Body of pancreas (tissue), 4 donors: ENCODE results near the gene PRSS33. TPM values are rescaled to one million over a fixed set of nuclear protein-coding genes. Genes with fewer than 3 reads are reported as not detected.

Source experiments
- ATAC-seq: fragments of 150-250 bp; one replicate; pipeline ENCODE4 v1.9.1; 2016
- DNase-seq, 4 donors: peaks; one replicate each; pipeline ENCODE4 v3.0.0-alpha.2; 2019
- H3K27ac ChIP-seq, 4 donors: fragments of 200-600 bp; sonication (generic); 1 replicate in 3 of 4; 2 replicates in 1 of 4; pipeline versions ENCODE4 v1.5.1 to v1.6.1; 2016 to 2019; ENCODE audit warnings: mild to moderate bottlenecking in 1 of 4, mixed read lengths in 1 of 4, moderate library complexity in 1 of 4
- H3K27me3 ChIP-seq, 2 donors: fragments of 200-600 bp; sonication (generic); one replicate each; pipeline ENCODE4 v1.6.0; 2016; ENCODE audit warnings: mild to moderate bottlenecking in 1 of 2
- H3K36me3 ChIP-seq, 2 donors: fragments of 200-600 bp; sonication (generic); replicated peaks in 1 of 2; 2 replicates each; pipeline ENCODE4 v1.5.1; 2016; ENCODE audit warnings: low read depth in 2 of 2; ENCODE audit not compliant: insufficient read depth in 1 of 2
- H3K4me1 ChIP-seq: fragments of 200-600 bp; sonication (generic); one replicate; pipeline ENCODE4 v1.6.0; 2016
- H3K4me3 ChIP-seq, 2 donors: fragments of 200-600 bp; sonication (generic); 1 replicate in 1 of 2; 2 replicates in 1 of 2; pipeline ENCODE4 v1.5.1; 2016 to 2019
- H3K9me3 ChIP-seq, 3 donors: fragments of 200-600 bp; sonication (generic); 1 replicate in 2 of 3; 2 replicates in 1 of 3; pipeline ENCODE4 v1.5.1; 2016
- POLR2A ChIP-seq, 3 donors: fragments of 450-650 bp; IDR thresholded peaks; one replicate each; pipeline ENCODE4 v1.6.1; 2016; ENCODE audit warnings: antibody characterized with exemption in 3 of 3, mild to moderate bottlenecking in 2 of 3
- WGBS, 2 donors: methylation state at CpG; one replicate each; pipeline ENCODE4 v1.1.5; 2017; 5-methylcytosine and 5-hydroxymethylcytosine counted together
- intact Hi-C: fragments of 100-400 bp; cut with DNase I; formaldehyde crosslinking; loops from one replicate; pipeline ENCODE4 v1.15.1; 2023
- total RNA-seq, 2 donors: library from RNA; depleted of rRNA; stranded (reverse); fragments of >200 nt; gene quantifications; one replicate each; pipeline ENCODE4 v1.1.0, GENCODE V29; 2016
- TF ChIP-seq, protein P1 (sequence below), 7 experiments: fragments of 450-650 bp in 4 of 7; fragments of 200-600 bp in 3 of 7; sonication (generic) in 3 of 7; IDR thresholded peaks; one replicate each; pipeline ENCODE4 v1.5.1; 2016 to 2019; ENCODE audit warnings: antibody characterized with exemption in 7 of 7

The PRSS33 gene
- total RNA-seq, 2 donors from 2014 or later: not detected

DNA sequence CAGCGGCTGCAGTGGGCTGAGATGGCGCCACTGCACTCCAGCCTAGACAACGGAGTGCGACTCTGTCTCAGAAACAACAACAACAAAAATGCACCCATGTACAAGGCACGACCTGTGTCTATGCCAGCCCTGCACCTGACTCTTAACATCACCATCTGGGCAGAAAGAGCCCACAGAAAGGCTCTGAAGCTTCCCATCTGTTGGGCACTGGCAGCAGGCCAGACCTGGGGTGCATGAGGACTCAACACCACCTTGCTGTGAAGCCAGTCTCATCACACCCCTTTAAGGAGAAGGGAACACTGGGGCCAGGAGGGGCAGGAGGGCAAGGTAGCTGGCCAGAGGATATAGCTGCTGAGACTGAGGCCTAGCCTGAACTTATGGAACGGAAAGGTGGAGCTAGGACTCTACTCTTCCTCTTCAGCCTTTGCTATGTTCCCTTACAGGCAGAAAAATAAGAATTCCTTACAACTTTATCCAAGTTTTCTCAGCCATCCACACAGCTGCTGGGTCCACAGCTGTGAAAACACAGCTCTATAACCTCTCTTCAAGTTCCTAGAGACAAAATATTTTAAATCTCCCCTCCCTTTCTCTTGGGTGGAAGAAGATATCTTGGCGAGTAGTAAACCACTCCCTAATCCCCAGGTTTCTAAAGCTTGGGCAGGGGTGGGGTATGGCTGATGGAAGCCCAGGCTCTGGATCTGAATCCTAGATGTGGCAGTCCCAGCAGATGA is 13.0 kb downstream of the PRSS33 start:
- H3K4me1 ChIP-seq: peaks cover 27% of the 10 kb centered on the region
- WGBS, 2 donors: 72 to 78% methylated on average over 7 of the region's 7 CpGs
- intact Hi-C loops: no loop called here
- no peak for ATAC-seq
- peak in 1 of 4 donors; percentile 18 for DNase-seq
- H3K27ac ChIP-seq: no peak overlapping the region
- peaks cover 16 to 22% of the 10 kb centered on the region in 2 donors for H3K36me3 ChIP-seq
- H3K4me3 ChIP-seq: no peak overlapping the region
- TF ChIP-seq, protein P1, sequence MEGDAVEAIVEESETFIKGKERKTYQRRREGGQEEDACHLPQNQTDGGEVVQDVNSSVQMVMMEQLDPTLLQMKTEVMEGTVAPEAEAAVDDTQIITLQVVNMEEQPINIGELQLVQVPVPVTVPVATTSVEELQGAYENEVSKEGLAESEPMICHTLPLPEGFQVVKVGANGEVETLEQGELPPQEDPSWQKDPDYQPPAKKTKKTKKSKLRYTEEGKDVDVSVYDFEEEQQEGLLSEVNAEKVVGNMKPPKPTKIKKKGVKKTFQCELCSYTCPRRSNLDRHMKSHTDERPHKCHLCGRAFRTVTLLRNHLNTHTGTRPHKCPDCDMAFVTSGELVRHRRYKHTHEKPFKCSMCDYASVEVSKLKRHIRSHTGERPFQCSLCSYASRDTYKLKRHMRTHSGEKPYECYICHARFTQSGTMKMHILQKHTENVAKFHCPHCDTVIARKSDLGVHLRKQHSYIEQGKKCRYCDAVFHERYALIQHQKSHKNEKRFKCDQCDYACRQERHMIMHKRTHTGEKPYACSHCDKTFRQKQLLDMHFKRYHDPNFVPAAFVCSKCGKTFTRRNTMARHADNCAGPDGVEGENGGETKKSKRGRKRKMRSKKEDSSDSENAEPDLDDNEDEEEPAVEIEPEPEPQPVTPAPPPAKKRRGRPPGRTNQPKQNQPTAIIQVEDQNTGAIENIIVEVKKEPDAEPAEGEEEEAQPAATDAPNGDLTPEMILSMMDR (IDR thresholded peaks at IDR 0.05): no peak
- TF ChIP-seq POLR2A (IDR thresholded peaks at IDR 0.05): no peak
- H3K9me3 ChIP-seq: no peaks in the 10 kb centered on the region
- no peaks in the 10 kb centered on the region for H3K27me3 ChIP-seq

DNA sequence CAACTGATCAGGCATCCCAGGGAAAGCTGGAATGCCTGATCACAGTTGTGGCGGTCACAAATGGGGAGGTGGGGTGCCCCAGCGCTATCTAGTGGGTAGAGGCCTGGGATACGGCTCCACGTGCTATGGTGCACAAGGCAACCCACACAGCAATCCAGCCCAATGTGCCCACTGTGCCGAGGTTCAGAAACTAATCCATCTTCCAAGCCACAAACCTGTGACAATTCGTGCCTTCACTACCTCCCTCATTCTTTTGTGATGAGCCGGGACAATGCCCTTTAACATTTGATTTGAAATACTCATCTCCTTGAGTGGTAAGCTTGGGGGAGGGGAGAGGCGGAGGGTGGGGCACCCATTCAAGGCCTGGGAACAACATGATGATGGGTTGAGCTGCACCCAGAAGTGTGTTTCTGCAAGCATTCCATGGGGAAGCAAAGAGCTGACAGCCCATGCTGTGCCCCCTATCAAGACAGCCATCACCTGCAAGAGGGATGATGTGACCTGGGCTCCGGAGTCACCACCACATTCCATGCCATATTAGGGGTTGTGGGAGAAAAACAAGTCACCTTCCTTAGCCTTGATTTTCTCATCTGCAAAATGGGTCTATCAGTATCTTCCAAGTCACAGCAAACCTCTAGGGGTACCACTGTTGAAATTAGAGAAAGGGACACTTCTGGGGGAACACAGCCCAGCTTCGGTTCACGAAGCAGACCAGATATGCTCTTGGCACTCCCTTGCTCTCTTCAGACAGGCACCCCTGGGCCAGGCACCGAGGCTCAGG is 14.0 kb downstream of the PRSS33 start:
- 81 to 87% methylated on average over 11 to 12 of the region's 12 CpGs for WGBS, 2 donors
- Histone ChIP-seq H3K4me3 (no peak overlapping the region), H3K36me3 (peaks cover 25 to 30% of the 10 kb centered on the region in 2 donors), H3K9me3 (no peaks in the 10 kb centered on the region), H3K27ac (no peak overlapping the region), H3K27me3 (no peaks in the 10 kb centered on the region), H3K4me1 (peaks cover 19% of the 10 kb centered on the region)
- intact Hi-C loops: no loop called here
- TF ChIP-seq, protein P1 (IDR thresholded peaks at IDR 0.05): no peak
- no peak for TF ChIP-seq POLR2A (IDR thresholded peaks at IDR 0.05)
- no peak for ATAC-seq
- peak in 1 of 4 donors; percentile 4 for DNase-seq

DNA sequence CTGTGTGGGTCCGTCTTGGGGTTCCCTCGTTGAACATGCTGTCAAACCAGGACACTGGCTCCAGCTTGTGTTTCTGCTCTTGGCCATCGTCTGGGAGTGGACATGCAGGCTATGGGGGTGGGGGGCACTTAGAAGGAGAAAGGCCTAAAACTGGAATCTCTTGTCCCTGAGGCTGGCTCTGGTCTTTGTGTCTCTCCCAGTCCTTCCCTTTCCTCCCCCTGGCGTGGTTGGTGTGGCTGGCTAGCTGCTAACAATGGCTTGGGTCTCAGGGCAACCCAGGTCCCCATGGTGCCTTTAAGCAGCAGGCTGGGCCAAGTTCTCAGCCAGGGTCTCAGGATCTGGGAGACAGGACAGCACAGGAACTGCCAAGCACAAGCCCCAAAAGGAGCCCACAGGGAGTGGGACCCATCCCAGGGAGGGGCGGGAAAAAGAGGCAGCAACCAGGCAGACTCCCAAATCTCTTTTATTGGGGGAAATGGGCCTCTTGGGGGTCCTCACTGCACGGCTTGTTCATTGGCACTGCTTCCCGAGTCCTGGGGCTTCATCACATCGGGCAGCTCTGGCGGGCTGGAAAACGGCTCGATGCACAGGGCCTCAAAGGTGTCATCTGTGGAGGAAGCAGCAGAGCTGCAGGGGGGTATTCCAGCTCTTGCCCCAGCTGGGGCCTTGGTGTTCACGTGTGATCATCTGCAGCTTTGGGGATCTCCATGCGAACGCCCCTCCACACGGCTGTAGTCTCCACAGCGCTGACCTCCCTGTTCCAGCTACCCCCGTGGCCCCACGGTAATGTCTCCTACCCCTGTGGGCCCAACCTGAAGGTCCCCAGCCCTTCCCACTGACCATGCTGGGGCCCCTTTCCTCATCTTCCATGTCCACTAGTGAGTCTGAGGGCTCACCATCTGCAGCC is 15.6 kb downstream of the PRSS33 start:
- DNase-seq: peak in 1 of 4 donors; percentile 10

More for the DNA sequence above, 15.6 kb downstream of the PRSS33 start:
- Histone ChIP-seq H3K4me3 (no peak overlapping the region), H3K36me3 (peaks cover 26 to 42% of the 10 kb centered on the region in 2 donors), H3K4me1 (peaks cover 23% of the 10 kb centered on the region), H3K27ac (no peak overlapping the region), H3K27me3 (no peaks in the 10 kb centered on the region), H3K9me3 (no peaks in the 10 kb centered on the region)
- TF ChIP-seq POLR2A (IDR thresholded peaks at IDR 0.05): no peak
- TF ChIP-seq, protein P1 (IDR thresholded peaks at IDR 0.05): no peak
- intact Hi-C loops: no loop called here
- 84 to 96% methylated on average over 17 to 18 of the region's 18 CpGs for WGBS, 2 donors
- ATAC-seq: no peak
